Measurements from ENCODE around the gene ZIM2. TPM values are rescaled to one million over a fixed set of nuclear protein-coding genes. Genes with fewer than 3 reads are reported as not detected.

The ZIM2 gene
- total RNA-seq, 1 donor from 2014 or later, result not detected

DNA sequence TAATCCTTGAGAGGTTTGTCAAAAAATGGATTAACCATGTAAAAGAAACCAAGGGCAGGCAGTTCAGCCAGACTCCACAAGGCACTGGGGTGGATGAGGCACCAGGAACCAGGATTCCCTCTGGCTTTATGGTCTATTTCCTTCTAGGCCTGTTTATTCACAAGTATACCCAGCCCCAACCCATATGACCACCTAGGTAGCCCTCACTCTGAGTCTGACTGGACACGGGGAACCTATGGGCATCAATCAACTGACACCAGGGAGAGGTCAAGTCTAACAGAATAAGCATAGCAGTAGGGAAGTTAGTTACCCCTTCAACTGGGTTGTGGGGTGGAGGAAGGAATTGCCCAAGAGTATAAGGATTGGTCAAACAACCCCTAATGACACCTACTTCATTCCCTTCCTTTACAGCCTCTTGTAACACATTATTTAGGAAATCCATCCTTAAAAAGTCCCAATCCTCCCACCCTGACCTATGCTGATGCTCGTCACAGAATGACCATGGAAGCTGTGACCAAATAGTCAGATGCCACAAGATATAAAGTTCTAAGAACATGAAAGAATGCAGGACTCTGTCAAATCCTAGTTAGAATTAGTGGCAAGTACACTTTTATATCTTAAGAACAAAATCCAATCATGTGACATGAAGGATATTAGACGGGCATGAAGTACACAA lies 31.7 kb downstream of the ZIM2 start:
- Histone ChIP-seq H3K9me3 (ENCODE audit: insufficient read depth, low read depth, low read length) (peaks cover 11% of the 10 kb centered on the region), H3K27me3 (ENCODE audit: insufficient read depth, low read length) (no peaks in the 10 kb centered on the region), H3K27ac (ENCODE audit: low read depth, low read length) (no peak overlapping the region), H3K9ac (ENCODE audit: low read length) (no peak overlapping the region), H3K4me3 (ENCODE audit: insufficient read depth, low read depth, low read length) (no peak overlapping the region), H4K20me1 (ENCODE audit: insufficient read depth, low read length) (no peaks in the 10 kb centered on the region), H3K4me1 (ENCODE audit: insufficient read depth, low read length) (no peaks in the 10 kb centered on the region), H3K79me2 (ENCODE audit: insufficient read depth, low read length) (no peaks in the 10 kb centered on the region), H3K36me3 (ENCODE audit: insufficient read depth, low read length) (no peaks in the 10 kb centered on the region), H2AFZ (ENCODE audit: low read depth, low read length) (no peak overlapping the region), H3K4me2 (ENCODE audit: low read length) (no peak overlapping the region)
- Mint-ChIP-seq H3K4me1 (ENCODE audit: low read depth, unreplicated experiment) (no peaks in the 10 kb centered on the region), H3K9me3 (ENCODE audit: unreplicated experiment) (peaks cover 15% of the 10 kb centered on the region), H3K27ac (ENCODE audit: unreplicated experiment) (no peak overlapping the region), H3K36me3 (ENCODE audit: low read depth, unreplicated experiment) (no peaks in the 10 kb centered on the region), H3K27me3 (ENCODE audit: low read depth, unreplicated experiment) (no peaks in the 10 kb centered on the region), H3K4me3 (ENCODE audit: unreplicated experiment) (no peak overlapping the region)
- DNase-seq (ENCODE audit: low read depth) (no peak), FAIRE-seq (no peak)
- TF ChIP-seq, protein P1, sequence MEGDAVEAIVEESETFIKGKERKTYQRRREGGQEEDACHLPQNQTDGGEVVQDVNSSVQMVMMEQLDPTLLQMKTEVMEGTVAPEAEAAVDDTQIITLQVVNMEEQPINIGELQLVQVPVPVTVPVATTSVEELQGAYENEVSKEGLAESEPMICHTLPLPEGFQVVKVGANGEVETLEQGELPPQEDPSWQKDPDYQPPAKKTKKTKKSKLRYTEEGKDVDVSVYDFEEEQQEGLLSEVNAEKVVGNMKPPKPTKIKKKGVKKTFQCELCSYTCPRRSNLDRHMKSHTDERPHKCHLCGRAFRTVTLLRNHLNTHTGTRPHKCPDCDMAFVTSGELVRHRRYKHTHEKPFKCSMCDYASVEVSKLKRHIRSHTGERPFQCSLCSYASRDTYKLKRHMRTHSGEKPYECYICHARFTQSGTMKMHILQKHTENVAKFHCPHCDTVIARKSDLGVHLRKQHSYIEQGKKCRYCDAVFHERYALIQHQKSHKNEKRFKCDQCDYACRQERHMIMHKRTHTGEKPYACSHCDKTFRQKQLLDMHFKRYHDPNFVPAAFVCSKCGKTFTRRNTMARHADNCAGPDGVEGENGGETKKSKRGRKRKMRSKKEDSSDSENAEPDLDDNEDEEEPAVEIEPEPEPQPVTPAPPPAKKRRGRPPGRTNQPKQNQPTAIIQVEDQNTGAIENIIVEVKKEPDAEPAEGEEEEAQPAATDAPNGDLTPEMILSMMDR (IDR thresholded peaks at IDR 0.05; ENCODE audit: insufficient read depth, low read depth, low read length), result no peak
- TF ChIP-seq EZH2 (IDR thresholded peaks at IDR 0.05; ENCODE audit: insufficient read depth, low read length), result no peak

DNA sequence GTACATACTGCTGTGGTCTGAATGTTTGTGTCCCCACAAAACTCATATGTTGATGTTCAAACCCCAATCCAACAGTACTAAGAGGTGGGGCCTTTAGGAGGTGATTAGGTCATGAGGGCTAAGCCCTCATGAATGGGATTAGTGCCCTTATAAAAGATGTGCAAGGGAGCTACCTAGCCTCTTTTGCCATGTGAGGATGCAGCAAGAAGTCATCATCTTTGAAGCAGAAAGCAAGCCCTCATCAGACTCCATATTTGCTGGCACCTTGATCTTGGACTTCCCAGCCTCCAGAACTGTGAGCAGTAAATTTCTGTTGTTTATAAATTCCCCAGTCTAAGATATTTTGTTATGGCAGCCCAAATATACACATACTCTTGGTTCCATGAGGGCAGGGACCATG lies 33.9 kb downstream of the ZIM2 start:
- H3K79me2 ChIP-seq (ENCODE audit: insufficient read depth, low read length), result no peaks in the 10 kb centered on the region
- no peak overlapping the region for H3K27ac Mint-ChIP-seq (ENCODE audit: unreplicated experiment)

DNA sequence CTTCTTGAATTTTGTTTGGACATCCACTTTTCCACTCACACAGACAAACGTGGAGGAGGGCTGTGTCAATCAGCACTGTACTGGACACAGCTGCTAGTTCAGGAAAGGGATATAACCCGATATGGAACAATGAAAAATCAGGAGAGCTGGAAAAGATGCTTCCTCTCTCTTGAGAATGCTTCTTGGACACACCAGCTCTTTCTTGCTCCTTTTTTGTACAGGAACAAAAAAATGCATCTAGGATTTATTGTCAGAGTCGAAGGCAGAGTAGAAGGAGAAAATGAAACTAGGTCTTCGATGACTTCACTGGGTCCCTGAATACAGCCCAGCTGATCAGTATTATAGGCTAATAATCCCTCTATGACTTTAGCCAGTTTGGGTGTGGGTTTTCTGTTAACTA lies 62.2 kb downstream of the ZIM2 start:
- H3K36me3 ChIP-seq (ENCODE audit: insufficient read depth, low read length), result no peaks in the 10 kb centered on the region
- Mint-ChIP-seq H3K4me3 (ENCODE audit: unreplicated experiment) (no peak overlapping the region), H3K27me3 (ENCODE audit: low read depth, unreplicated experiment) (no peaks in the 10 kb centered on the region), H3K9me3 (ENCODE audit: unreplicated experiment) (peaks cover 18% of the 10 kb centered on the region), H3K27ac (ENCODE audit: unreplicated experiment) (no peak overlapping the region), H3K4me1 (ENCODE audit: low read depth, unreplicated experiment) (no peaks in the 10 kb centered on the region), H3K36me3 (ENCODE audit: low read depth, unreplicated experiment) (no peaks in the 10 kb centered on the region)
- no peak overlapping the region for H3K9ac ChIP-seq (ENCODE audit: low read length)
- no peaks in the 10 kb centered on the region for H3K79me2 ChIP-seq (ENCODE audit: insufficient read depth, low read length)
- no peak overlapping the region for H3K4me3 ChIP-seq (ENCODE audit: insufficient read depth, low read depth, low read length)
- DNase-seq (ENCODE audit: low read depth), result no peak
- H4K20me1 ChIP-seq (ENCODE audit: insufficient read depth, low read length), result no peaks in the 10 kb centered on the region
- H3K4me1 ChIP-seq (ENCODE audit: insufficient read depth, low read length), result no peaks in the 10 kb centered on the region
- H3K27me3 ChIP-seq (ENCODE audit: insufficient read depth, low read length), result no peaks in the 10 kb centered on the region
- H3K9me3 ChIP-seq (ENCODE audit: insufficient read depth, low read depth, low read length), result peaks cover 6% of the 10 kb centered on the region
- H2AFZ ChIP-seq (ENCODE audit: low read depth, low read length), result no peak overlapping the region
- no peak overlapping the region for H3K27ac ChIP-seq (ENCODE audit: low read depth, low read length)
- TF ChIP-seq, protein P1 (IDR thresholded peaks at IDR 0.05; ENCODE audit: insufficient read depth, low read depth, low read length), result no peak
- TF ChIP-seq EZH2 (IDR thresholded peaks at IDR 0.05; ENCODE audit: insufficient read depth, low read length), result no peak
- FAIRE-seq, result no peak
- no peak overlapping the region for H3K4me2 ChIP-seq (ENCODE audit: low read length)

More for the DNA sequence above, 33.9 kb downstream of the ZIM2 start:
- Mint-ChIP-seq H3K4me1 (ENCODE audit: low read depth, unreplicated experiment) (no peaks in the 10 kb centered on the region), H3K36me3 (ENCODE audit: low read depth, unreplicated experiment) (no peaks in the 10 kb centered on the region), H3K4me3 (ENCODE audit: unreplicated experiment) (no peak overlapping the region), H3K9me3 (ENCODE audit: unreplicated experiment) (peaks cover 15% of the 10 kb centered on the region), H3K27me3 (ENCODE audit: low read depth, unreplicated experiment) (no peaks in the 10 kb centered on the region)
- H3K36me3 ChIP-seq (ENCODE audit: insufficient read depth, low read length), result no peaks in the 10 kb centered on the region
- no peaks in the 10 kb centered on the region for H3K27me3 ChIP-seq (ENCODE audit: insufficient read depth, low read length)
- TF ChIP-seq, protein P1 (IDR thresholded peaks at IDR 0.05; ENCODE audit: insufficient read depth, low read depth, low read length), result no peak
- no peak for TF ChIP-seq EZH2 (IDR thresholded peaks at IDR 0.05; ENCODE audit: insufficient read depth, low read length)
- H3K4me1 ChIP-seq (ENCODE audit: insufficient read depth, low read length), result no peaks in the 10 kb centered on the region
- no peak overlapping the region for H3K4me2 ChIP-seq (ENCODE audit: low read length)
- H3K9ac ChIP-seq (ENCODE audit: low read length), result no peak overlapping the region
- H4K20me1 ChIP-seq (ENCODE audit: insufficient read depth, low read length), result no peaks in the 10 kb centered on the region
- DNase-seq (ENCODE audit: low read depth) (no peak), FAIRE-seq (no peak)
- peaks cover 20% of the 10 kb centered on the region for H3K9me3 ChIP-seq (ENCODE audit: insufficient read depth, low read depth, low read length)
- H2AFZ ChIP-seq (ENCODE audit: low read depth, low read length), result no peak overlapping the region
- no peak overlapping the region for H3K27ac ChIP-seq (ENCODE audit: low read depth, low read length)
- H3K4me3 ChIP-seq (ENCODE audit: insufficient read depth, low read depth, low read length), result no peak overlapping the region

Data from astrocyte (in vitro differentiated cells and primary cell).